Measurements from ENCODE around the gene CPA2.
"Not testable (repeated sequence)": the region's sequence is repeated elsewhere in the genome, so short reads cannot be mapped to it uniquely, and the experiment has no call there.

Gene CPA2

DNA sequence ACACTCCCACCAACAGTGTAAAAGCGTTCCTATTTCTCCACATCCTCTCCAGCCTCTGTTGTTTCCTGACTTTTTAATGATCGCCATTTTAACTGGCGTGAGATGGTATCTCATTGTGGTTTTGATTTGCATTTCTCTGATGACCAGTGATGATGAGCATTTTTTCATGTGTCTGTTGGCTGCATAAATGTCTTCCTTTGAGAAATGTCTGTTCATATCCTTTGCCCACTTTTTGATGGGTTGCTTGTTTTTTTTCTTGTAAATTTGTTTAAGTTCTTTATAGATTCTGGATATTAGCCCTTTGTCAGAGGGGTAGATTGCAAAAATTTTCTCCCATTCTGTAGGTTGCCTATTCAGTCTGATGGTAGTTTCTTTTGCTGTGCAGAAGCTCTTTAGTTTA lies 17.0 kb upstream of the CPA2 start:
- DNase-seq (ENCODE audit: low read depth in 2 of 2, low spot score in 1 of 2) = not testable (repeated sequence)

DNA sequence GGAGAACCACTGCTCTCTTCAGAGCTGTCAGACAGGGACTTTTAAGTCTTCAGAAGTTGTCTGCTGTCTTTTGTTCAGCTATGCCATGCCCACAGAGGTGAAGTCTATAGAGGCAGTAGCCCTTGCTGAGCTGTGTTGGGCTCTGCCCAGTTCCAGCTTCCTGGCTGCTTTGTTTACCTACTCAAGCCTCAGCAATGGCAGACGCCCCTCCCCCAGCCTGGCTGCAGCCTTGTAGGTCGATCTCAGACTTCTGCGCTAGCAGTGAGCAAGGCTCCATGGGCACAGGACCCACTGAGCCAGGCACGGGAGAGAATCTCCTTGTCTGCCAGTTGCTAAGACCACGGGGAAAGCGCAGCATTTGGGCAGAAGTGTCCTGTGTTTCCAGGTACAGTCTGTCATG lies 12.1 kb upstream of the CPA2 start:
- no peak for DNase-seq (ENCODE audit: low read depth in 2 of 2, low spot score in 1 of 2)

DNA sequence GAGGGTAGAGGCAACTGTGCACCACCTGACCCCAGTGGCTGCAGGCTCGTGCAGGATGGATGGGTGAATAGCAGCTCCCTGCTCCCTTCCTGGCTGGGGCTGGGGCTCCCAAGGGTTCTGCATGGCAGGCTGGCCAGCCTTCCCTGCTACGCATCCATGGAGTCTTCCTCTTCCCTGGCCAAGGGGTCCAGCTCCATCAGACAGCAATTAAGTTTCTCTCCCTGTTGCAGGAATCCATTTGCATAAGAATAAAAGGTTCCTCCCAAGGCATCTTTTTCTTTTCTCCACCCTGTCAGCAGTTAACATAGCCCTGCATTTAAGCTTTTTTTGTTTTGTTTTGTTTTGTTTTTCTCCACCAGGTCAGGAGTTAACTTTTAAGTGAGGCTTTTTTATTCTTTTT lies 10.0 kb upstream of the CPA2 start:
- DNase-seq (ENCODE audit: low read depth in 2 of 2, low spot score in 1 of 2) = no peak

DNA sequence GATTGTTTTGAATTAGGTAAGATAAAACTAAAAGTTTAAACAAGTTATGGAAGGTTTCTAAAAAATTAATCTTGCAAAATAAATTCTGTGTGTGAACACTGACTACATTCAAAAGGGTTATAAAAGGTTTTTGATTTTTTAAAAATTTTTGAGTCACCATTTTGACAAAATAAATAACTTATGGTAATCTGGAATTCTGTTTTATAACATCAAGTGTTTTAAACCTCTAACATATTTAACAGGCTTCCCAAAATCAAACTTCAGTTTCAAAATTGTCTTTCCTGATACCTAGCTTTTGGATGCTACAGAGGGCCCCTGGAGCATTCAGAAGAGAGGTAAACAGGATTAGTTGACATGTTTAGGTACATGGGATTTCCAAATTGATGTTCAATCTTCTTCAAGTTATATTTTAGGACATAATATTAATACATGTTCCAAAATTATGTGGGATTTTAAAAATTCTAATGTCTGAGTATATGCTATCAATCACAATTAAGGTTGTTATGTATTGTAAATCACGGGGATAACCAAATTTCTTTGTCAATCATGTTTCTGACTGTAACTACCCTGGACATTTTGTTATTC lies 8.1 kb upstream of the CPA2 start:
- DNase-seq (ENCODE audit: low read depth in 2 of 2, low spot score in 1 of 2) = no peak

DNA sequence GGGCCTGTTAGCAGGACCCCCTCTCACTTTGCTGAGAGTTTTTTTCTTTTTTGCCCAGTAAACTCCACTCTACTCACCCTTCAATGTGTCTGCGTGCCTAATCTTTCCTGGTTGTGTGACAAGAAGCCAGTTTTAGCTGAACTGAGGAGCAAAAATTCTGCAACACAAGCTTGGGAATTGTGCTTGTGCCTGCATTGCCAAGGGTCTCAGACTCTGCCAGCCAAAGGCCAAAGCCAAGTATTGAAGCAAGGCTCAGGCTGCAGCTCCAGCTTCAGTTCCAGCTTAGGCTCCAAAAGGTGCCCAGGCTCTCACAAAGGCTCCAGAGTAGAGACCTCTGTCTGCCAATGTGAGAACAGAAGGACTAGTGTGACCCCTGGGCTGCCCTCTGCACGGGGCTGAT lies 4.2 kb upstream of the CPA2 start:
- DNase-seq (ENCODE audit: low read depth in 2 of 2, low spot score in 1 of 2) = no peak

DNA sequence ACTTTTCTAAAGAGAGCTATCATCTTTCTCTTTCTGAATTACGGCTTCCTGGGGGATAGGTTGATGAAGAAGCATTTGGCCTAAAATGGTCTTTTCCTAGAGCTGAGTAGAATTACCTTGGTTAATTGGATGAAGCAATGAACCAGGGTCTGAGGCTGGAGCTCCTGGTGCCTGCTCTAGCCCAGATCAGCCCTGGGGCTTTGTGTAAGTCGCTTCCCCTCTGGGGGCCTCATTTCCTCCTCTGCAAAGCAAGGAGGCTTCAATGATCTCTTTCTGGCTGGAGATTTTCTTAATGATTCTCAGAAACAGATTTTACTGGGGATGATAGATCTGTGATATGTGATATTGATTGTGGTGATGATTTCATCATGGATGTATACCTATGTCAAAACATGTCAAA lies 3.5 kb upstream of the CPA2 start:
- no peak for DNase-seq (ENCODE audit: low read depth in 2 of 2, low spot score in 1 of 2)

DNA sequence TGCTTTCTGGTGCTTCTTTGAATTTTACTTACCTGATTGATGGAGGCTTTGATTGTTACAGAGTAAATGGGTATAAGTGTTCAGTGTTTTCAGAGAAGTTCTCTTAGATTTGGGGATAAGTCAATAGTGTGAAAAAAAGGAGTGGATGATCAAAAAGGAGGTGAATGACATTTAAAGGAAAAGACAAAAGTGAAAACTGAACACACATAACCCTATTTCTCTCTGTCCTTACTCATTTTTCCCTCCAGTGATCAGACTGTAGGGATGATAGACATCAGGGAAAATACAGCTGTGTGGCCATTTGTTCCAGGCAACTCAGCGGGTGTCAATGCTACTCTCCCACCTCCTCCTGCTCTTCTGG lies 278 bp downstream of the CPA2 start:
- DNase-seq (ENCODE audit: low read depth in 2 of 2, low spot score in 1 of 2) = no peak

DNA sequence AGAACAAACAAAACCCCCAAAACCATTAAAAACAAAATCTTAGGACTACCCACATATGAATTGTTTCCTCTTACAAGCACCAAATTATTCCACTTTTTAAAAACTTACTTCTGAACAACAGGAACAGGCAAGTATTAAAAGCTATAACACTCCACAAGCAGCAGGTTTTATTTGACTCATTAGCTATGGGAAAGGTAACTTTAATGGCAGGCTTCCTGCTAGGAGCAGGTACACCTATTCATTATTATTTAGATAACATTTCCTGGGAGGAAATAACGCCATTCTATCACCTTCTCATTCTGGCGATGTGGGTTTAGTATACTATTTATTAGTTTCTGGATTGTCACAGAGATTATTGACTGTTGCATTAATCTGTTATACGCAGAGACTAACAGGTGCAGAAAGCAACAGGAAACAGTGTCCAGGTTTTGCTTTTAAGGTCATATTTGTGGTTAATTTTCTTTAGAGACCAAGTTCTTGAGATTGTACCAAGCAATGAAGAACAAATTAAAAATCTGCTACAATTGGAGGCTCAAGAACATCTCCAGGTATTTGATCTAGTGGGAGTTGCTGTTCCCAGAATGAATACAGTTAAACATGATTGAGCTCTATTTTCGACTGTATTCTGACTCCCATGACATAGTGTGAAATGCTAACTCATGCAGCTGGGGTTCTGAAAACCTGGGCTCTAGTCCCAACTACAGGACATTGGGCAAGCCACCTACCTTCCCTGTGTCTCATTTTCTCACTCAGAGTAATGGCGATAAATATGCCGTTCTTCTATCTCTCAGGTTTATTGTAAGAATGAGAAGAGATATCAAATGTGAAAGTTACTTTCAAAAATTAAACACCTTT lies 2.0 kb downstream of the CPA2 start:
- no peak for DNase-seq (ENCODE audit: low read depth in 2 of 2, low spot score in 1 of 2)

DNA sequence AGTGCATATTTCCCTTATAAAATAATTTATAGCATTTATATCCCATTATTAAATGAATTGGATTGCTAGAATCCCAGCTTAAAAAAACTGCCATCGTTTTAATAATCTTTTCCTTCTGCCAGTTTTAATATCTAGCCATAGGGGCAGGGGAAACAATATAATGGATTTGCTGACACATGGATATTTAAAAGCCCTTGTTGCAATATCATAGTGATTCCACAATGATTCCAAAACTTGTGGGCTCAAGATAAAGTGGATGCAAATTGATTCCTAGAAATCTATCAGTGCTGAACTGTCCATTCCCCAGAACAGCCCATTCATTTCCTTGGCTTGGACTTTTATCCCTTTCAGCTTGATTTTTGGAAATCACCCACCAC lies 2.6 kb downstream of the CPA2 start:
- no peak for DNase-seq (ENCODE audit: low read depth in 2 of 2, low spot score in 1 of 2)

DNA sequence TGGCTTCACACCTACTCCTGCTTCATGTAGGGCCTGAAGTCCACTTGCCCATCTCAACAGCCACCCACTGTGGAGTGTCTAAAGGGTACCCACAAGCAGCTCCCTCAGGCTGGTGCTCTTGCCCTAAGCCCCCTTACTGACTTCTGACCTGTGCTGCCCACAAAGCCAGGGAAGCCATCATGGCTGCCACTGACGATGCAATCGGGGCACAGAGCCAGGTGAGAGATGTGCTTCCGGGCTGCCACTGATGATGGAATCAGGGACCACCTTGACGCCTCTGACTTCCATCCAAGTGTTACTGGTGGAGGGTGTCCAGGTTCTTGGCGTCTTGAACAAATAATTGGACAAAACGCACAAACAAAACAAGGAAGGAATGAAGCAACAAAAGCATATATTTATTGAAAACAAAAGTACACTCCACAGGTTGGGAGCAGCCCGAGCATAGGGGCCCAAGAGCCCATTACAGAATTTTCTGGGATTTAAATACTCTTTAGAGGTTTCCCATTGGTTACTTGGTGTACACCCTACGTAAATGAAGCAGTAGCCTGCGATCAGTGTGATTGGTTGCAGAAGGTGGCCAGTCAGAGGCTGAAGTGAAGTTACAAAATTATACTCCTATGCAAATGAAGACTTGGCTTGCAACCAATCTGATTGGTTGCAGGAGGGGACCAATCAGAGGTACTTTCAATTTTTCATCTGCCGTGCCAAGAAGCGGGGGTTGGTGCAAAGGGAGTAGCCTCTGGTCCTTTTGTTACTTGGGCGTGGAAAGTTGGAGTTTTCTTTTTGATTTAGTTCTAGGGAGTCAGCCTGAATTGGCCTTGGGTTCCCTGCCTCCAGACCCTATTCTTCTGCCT lies 4.5 kb downstream of the CPA2 start:
- DNase-seq (ENCODE audit: low read depth in 2 of 2, low spot score in 1 of 2) = no peak

DNA sequence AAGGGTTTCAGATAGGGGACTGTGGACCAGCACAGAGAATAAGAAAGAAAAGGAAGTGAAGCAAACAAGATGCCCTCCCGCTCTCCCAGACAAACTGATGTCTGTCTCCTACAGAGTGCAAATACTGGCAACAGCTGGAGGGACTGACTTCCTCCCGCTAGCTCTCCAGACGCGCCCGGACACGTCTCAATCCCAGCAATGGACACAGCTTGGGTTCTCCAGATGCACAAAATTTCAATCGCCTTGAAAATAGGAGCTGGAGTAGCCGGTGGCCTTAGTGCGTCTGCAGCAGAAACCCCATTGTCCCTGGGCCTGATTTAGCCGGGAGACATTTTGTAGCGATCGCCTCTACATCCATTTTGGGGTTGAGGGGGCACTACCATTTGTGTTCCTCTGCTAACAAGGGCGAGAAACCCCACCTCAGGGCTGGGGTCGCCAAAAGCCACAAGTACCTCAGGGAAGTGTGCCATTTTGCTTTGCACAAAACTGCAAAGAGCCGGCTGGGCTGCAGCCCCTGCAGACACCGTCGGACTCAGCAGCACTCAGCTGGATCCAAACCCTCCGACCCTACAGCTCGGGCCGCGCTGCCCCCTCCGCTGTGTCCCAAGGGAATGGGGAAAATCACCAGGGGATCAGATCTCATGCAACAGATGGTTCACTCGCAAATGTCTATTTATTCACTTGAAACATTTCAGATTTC lies 5.9 kb downstream of the CPA2 start:
- no peak for DNase-seq (ENCODE audit: low read depth in 2 of 2, low spot score in 1 of 2)

DNA sequence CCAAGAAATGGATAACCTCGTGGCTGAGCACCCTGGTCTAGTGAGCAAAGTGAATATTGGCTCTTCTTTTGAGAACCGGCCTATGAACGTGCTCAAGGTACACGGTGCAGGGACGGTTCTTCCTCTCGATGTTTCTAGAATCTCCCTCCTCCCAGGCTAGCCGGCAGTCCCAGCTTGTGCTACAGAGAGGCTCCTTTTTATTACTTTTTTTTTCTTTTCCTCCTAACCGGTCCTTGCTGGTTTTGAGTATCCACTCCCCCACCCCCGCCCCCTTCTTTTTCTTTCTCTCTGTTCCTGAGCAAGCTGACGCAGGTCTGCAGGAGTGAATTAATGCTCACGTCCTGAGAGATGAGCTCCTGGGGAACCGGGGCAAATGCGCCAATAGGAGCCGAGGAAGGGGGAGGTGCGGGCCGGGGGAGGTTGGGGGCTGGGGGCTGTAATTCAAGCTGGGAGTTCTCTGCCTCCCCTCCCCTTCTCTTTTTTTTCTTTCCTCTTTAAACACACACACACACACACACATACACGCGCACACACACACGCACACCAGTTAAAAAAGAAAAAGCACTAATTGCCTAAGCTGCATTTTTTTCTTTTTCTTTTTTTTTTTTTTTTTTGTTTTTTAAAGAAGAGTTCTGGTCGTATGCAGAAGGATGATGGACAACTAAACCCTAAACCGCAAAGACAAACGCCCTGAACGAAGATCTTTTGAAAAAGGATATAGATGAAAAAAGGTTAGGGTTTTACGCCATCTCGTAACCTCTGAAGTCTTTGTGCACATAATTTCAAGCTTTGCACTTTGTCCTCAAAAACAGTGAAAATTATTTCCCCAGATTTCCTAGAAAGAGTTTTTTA lies 6.6 kb downstream of the CPA2 start:
- DNase-seq (ENCODE audit: low read depth in 2 of 2, low spot score in 1 of 2) = no peak

DNA sequence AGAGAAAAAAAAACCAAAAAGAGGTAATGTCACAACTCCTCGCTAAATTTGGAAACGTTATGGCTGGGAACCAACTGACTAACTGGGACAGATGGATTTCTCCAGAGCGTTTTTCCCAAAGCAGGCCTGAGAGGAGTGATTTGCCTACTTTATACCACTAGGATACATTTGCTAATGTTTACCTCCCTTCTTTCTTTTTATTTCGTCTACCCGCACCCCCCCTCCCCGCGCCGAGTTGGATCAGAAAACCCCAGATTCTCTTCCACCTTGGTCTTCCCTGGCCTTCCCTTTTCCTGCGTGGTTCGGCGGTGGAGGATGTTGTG lies 7.2 kb downstream of the CPA2 start:
- DNase-seq (ENCODE audit: low read depth in 2 of 2, low spot score in 1 of 2) = no peak

DNA sequence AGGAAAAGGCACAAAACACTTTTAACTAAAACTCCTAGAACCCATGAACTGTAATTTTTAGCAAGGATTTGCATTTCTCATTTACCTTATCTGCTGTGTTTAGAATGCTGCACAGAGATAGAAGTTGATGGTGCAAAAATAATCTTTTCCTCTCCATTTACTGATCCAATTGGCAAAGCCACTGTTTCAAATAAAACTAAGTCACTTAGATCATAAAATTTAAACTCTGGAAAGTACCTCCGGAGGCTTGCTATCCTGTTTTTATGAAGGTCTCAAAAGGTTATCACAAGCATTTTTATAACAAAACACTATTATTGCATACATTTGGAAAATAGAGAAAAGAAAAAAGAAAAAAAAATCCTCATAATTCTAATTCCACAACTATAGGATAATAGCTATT lies 7.6 kb downstream of the CPA2 start:
- DNase-seq (ENCODE audit: low read depth in 2 of 2, low spot score in 1 of 2) = no peak

DNA sequence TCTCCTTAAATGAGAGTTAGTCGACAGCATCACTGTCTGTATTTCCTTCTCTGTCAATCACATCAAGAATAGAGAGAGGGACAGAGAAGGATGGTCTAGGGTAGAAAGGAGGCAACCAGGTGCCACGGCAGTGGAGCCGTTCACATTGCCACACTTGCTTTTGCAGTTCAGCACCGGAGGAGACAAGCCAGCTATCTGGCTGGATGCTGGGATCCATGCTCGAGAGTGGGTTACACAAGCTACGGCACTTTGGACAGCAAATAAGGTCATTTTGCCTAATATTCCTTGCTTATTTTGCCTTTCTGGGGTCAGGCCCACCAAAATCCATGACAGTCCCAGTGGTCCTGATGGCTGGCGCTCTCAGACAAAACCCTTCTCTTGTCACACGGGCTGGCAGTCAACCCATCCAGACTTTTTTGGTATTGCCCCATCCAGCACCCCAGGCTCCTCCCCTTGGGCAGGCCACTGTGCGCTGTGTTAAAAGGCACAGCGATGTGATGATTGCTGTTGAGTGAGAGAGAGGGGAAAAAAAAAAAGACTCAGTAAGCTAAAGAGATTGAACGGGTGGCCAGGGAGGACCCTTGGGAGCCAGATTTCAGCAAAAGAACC lies 8.4 kb downstream of the CPA2 start:
- no peak for DNase-seq (ENCODE audit: low read depth in 2 of 2, low spot score in 1 of 2)

DNA sequence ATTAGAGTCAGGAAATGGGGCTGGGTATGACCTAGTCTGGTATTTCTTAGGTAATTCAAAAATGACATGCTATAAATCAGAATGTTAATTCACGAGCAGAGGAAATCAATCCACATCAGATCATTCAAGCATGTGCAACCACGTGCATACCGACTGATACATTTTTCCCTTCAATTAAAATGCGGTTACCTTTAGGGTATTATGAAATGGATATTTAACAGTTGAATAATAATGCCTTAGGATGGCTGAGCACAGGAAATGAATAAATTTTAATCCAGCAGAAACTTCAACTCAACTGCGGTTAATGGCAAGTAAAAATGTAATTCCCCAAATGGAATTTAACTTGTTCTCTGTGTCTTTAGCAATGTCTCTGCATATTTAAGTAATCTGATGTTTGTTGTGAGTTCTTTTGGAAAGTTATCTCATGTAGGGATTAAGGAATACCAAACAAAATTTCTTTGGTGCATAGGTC lies 9.2 kb downstream of the CPA2 start:
- DNase-seq (ENCODE audit: low read depth in 2 of 2, low spot score in 1 of 2) = no peak

DNA sequence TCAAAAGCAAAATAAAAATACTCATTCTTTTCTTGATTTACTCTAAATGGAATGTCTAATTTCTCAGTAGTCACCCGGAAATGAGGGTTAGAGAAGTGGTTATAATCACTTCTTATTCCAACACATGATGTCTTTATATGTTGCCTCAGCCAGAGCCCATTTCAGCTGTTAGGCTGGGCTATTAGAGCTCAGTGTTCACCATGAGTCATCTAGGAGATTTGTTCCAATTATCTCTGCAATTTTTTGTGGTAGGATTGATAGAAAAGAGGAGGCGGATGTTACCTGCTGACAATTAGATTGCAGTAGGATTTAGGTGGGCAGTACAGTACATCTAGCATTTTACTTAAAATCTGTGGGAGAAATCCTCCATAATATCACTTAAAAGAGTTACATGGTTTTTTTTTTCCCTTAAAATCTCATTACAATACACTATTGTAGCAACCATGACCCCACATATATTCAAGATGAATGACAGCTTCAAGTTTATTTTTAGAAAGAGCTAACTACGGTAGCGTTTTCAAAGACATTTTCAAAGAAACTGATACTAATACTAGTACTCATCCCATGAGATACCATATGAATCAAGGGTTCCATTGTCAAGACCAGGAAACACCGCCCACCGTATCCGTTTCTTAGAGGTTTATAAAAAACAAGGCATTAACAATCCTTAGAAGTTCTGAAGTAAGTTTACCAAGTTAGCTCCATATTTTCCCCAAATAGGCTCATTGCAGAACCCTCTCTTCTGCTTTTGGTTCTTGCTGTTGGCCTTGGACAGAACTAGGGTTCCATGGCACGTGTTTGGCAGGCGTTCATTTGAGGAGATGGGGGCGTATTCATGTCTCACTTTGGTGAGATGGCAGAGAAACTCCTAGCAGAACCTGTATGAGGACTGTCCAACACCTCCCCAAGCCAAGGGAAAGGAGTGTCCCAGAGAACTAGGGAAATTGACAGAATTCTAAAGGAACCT lies 10.4 kb downstream of the CPA2 start:
- DNase-seq (ENCODE audit: low read depth in 2 of 2, low spot score in 1 of 2) = no peak

DNA sequence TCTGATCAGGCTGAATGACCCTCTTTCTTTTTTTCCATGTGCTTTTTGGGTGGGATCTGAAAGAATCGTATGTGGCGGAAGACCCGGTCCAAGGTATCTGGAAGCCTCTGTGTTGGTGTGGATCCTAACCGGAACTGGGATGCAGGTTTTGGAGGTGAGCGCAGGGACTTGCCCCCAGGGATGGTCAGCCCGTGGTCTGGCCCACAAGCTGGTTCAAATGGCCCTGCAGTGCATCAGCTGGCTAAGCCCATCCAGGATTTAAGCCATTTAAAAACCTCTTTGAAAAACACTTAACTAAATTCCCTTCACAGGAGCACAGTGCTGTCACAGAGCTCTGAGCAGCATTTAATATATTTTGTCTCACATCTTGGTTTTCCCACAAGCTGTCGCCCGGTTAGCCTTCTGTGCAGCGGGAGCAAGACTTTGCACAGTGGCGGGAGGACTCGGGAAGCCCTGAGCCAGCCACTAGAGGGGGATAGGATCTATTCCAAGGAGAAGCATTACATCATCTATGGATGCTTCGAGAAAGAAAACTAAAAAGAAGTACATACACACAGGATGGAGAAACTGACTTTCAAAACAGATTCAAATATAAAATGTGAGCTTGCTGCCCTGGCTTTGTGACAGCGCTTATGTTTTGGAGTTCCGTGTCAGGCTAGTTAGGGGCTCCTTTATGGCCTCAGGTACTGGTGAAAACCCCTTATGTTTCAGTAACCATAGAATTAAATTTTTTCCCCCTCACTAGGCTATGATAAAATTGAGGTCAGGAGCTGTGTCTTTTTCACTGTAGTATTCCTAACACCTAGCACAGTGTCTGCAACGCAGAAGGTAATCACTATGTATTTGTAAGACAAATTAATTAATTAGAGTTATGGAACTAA lies 11.3 kb downstream of the CPA2 start:
- no peak for DNase-seq (ENCODE audit: low read depth in 2 of 2, low spot score in 1 of 2)
